Right lobe of liver (tissue), 4 donors: ENCODE measurements around the gene WDR5B.

ENCODE experiments used
- POLR2A ChIP-seq: fragments of 450-650 bp; IDR thresholded peaks from one replicate; pipeline ENCODE4 v1.6.1; 2017; ENCODE audit warnings: antibody characterized with exemption, mild to moderate bottlenecking
- TF ChIP-seq, protein P1 (sequence below), 4 donors: fragments of 200-600 bp in 3 of 4; fragments of 450-650 bp in 1 of 4; IDR thresholded peaks; one replicate each; pipeline versions ENCODE4 v1.5.1 to v1.8.0; 2016 to 2022; ENCODE audit warnings: antibody characterized with exemption in 4 of 4, mild to moderate bottlenecking in 2 of 4
- donor health status: DM: no; HTN: no; CAD: no.
- donor health status: DM: no; HTN: no; CAD: no.
- donor health status: DM: no; HTN: yes; CAD: no.

DNA sequence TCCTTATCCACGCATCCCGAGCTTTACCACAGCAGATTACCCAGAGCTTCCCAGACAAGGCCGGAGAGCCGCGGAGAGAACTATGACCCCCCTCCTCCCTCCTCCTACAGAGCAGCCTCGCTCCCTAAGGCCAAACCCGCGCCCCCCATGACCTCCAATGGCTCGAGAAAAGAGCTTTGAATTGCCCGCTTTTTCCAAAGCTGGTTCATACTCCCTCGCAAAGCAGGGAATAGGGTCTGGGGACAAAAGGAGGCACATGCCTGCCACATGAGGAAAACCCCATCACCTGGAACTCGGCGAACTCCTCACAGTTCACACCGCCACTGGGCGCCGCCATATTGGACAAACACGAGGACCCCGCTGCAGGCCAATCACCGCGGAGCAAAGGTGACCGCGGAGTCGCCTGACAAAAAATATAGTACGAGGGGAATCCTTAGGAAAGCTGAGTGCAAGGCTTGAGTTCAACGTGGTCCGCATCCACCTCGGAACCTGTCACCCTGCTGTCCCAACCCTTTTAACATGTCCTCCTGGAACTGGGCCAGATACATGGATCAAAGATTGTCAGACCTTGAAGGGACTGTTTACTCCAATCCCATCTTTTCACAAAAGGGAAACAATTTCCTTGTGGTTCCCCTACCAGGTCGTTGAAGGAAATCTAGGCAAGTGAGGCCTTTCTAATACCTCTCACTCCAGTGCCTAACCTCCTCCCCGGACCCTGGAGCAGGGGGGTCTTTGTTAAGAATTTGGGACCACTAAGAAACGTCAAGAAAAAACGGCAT is 32.8 kb downstream of the WDR5B start, which contains the start of gene MIX23:
- TF ChIP-seq, protein P1, sequence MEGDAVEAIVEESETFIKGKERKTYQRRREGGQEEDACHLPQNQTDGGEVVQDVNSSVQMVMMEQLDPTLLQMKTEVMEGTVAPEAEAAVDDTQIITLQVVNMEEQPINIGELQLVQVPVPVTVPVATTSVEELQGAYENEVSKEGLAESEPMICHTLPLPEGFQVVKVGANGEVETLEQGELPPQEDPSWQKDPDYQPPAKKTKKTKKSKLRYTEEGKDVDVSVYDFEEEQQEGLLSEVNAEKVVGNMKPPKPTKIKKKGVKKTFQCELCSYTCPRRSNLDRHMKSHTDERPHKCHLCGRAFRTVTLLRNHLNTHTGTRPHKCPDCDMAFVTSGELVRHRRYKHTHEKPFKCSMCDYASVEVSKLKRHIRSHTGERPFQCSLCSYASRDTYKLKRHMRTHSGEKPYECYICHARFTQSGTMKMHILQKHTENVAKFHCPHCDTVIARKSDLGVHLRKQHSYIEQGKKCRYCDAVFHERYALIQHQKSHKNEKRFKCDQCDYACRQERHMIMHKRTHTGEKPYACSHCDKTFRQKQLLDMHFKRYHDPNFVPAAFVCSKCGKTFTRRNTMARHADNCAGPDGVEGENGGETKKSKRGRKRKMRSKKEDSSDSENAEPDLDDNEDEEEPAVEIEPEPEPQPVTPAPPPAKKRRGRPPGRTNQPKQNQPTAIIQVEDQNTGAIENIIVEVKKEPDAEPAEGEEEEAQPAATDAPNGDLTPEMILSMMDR (IDR thresholded peaks at IDR 0.05), result no peak
- TF ChIP-seq POLR2A, result peak; percentile 66
